GM18951 (cell line): Measurements from ENCODE around the gene ZNF592.

Experiments used
- POLR2A ChIP-seq: IDR thresholded peaks from 4 replicates; pipeline ENCODE4 v1.6.1; 2011; ENCODE audit warnings: mild to moderate bottlenecking; ENCODE audit not compliant: insufficient read length, insufficient read depth; ENCODE audit errors: extremely low read depth
- in situ Hi-C: fragments of 300-500 bp; cut with MboI; formaldehyde crosslinking; loops from one replicate; pipeline ENCODE4 v1.12.0; 2022; ENCODE audit warnings: low sequenced_read_pairs, mixed read lengths, inconsistent platforms; ENCODE audit not compliant: unreplicated experiment

The ZNF592 gene

GRCh38 chr15:84798436-84798946 is 50.1 kb downstream of the ZNF592 start:
- in situ Hi-C loops = no loop called here
- TF ChIP-seq POLR2A = no peak

- TF ChIP-seq POLR2A = no peak
- in situ Hi-C loops = no loop called here
These were observed 51.3 kb downstream of the ZNF592 start for GRCh38 chr15:84799511-84800187.

- in situ Hi-C loops = no loop called here
- TF ChIP-seq POLR2A = no peak
These were observed 52.0 kb downstream of the ZNF592 start for GRCh38 chr15:84800365-84800806.

GRCh38 chr15:84804005-84804900 is 55.9 kb downstream of the ZNF592 start:
- no peak for TF ChIP-seq POLR2A
- in situ Hi-C loops = no loop called here

GRCh38 chr15:84805221-84805620 is 56.8 kb downstream of the ZNF592 start:
- in situ Hi-C loops = no loop called here
- no peak for TF ChIP-seq POLR2A

GRCh38 chr15:84807228-84807627 is 58.8 kb downstream of the ZNF592 start:
- in situ Hi-C loops = no loop called here
- TF ChIP-seq POLR2A = no peak

GRCh38 chr15:84810073-84810840 is 61.9 kb downstream of the ZNF592 start:
- in situ Hi-C loops = no loop called here

GRCh38 chr15:84811151-84811550 is 62.8 kb downstream of the ZNF592 start:
- in situ Hi-C loops = no loop called here
- TF ChIP-seq POLR2A = no peak

More at GRCh38 chr15:84810073-84810840, 61.9 kb downstream of the ZNF592 start:
- no peak for TF ChIP-seq POLR2A

- no peak for TF ChIP-seq POLR2A
These were observed 63.4 kb downstream of the ZNF592 start for GRCh38 chr15:84811828-84812227.

GRCh38 chr15:84812842-84813241 is 64.5 kb downstream of the ZNF592 start:
- no peak for TF ChIP-seq POLR2A
- in situ Hi-C loops = no loop called here

More at GRCh38 chr15:84811828-84812227, 63.4 kb downstream of the ZNF592 start:
- in situ Hi-C loops = no loop called here

GRCh38 chr15:84813435-84813834 is 65.0 kb downstream of the ZNF592 start:
- TF ChIP-seq POLR2A = no peak
- in situ Hi-C loops = no loop called here

- in situ Hi-C loops = no loop called here
- TF ChIP-seq POLR2A = no peak
These were observed 65.5 kb downstream of the ZNF592 start for GRCh38 chr15:84813931-84814330.

GRCh38 chr15:84814916-84815315 is 66.5 kb downstream of the ZNF592 start:
- in situ Hi-C loops = no loop called here

More at GRCh38 chr15:84814916-84815315, 66.5 kb downstream of the ZNF592 start:
- no peak for TF ChIP-seq POLR2A
